Medulla oblongata (tissue), 1 donor: ENCODE results near the gene LRRC74B.

Source experiments
- DNase-seq: peaks from one replicate; pipeline ENCODE4 v3.0.0-alpha.2; 2015; ENCODE audit errors: extremely low spot score

Gene LRRC74B

DNA sequence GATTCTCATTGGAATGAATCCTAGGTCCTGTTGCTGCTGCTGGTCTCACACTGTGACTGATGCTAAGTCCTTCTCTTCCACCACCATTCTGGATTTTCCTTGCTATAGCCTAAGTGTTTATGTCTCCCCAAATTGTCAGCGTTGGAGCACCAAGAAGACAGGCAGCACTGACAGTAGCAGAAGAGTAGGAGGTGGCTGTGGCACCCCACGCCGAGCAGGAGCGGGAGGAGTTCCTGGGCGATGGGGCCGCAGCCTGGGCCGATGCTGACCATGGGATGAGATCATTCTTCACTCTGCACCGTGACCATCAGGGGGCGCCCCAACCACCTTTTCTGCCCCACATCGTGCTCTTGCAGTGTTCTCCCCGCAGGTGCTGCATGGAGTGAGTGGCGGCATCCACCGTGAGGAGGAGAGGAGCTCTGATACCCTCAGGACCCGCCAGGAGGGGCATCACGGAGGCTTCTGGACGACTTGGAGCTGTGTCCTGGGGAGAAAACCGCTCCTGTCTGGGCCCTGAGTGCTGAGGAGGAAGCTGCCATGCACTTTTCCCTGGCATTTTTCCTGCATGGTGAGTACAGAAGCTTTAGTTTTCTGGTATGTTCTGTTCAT is 57.0 kb downstream of the LRRC74B start:
- peak; percentile 74 for DNase-seq

GRCh38 chr22:21103633-21104032 is 57.9 kb downstream of the LRRC74B start:
- DNase-seq, result no peak

DNA sequence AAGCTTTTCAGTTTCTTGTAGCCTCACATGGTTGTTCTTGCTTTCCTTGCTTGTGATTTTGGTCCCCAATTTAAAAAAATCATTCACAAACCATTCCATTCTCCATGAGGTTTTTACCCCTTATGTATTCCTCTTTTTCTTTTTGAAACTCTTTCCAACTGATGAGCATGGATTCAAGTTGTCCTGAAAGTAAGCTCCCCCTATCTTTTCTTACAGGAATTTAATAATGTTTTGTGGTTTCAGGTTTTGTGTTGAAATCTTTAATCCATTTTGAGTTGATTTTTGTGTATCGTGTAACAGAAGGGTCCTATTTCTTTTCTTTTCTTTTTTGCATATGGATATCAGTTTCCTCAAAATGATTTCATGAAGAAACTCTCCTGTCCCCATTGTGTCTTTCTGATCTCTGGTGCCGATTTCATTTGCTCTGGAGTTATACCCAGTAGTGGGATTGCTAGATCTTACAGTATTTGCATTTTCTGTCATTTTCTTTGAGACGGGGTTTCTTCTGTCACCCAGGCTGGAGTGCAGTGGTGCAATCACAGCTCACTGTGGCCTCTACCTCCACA is 58.5 kb downstream of the LRRC74B start:
- no peak for DNase-seq

- DNase-seq, result no peak
Observed at GRCh38 chr22:21105294-21105693, 59.5 kb downstream of the LRRC74B start.

- DNase-seq, result no peak
Observed at GRCh38 chr22:21106000-21106399, 60.3 kb downstream of the LRRC74B start.

DNA sequence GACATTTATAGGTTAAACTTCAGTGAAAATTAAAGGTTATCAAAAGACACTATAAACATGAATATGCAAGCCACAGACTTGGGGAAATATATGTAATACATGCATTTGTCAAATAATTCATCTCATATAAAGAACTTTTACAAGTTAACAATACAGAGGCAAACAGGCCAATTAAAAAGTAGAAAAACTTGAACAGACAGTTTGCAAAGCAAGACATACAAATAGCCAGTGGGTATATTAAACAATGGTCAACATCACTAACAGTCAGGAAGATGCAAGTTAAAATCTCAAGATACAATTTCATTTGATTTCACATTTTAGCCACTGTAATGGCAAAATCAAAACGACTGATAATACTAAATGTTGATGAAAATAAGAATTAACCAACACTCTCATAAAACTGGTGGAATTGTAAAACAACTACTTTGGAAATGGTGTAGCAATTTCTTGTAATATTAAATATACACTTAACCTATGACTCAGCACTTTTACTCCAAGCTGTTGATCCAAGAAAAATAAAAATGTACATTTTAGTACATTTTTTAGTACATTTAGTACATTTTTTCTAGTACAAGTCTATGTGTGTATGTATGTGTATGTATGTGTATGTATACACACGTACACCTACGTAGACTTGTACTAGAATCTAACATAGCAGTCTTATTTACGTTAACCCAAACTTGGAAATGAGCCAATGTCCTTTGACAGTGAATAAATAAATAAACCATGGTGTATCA is 62.8 kb downstream of the LRRC74B start:
- DNase-seq, result no peak
